ENCODE results near the gene EXTL2. TPM values are rescaled to one million over a fixed set of nuclear protein-coding genes. Genes with fewer than 3 reads are reported as not detected.
A peak's percentile ranks its signal among the peaks of the same experiment; 100 is the strongest.
"Not testable (repeated sequence)": the region's sequence is repeated elsewhere in the genome, so short reads cannot be mapped to it uniquely, and the experiment has no call there.

The EXTL2 gene
- polyA plus RNA-seq, 1 donor (not counting 4 experiments of a cell fraction or from before 2014, with no cell fraction given), result 20.2 TPM

GRCh38 chr1:100861379-100861778 is 33.3 kb downstream of the EXTL2 start:
- dilution Hi-C loops (cut with MboI; ENCODE audit: extremely low pct_ligation_motif_present, low sequenced_read_pairs), result loop anchor here (25.0 kb wide), 1 partner anchor 399 kb away; no protein-coding TSS in a partner anchor
- Histone ChIP-seq H3K4me2 (ENCODE audit: control insufficient read depth, extremely low read depth, insufficient read depth, low read depth, low read length) (no peak overlapping the region), H3K9me1 (ENCODE audit: control insufficient read depth, extremely low read depth, insufficient read depth, low read length) (no peaks in the 10 kb centered on the region), H3K9ac (ENCODE audit: control insufficient read depth, extremely low read depth, insufficient read depth, low read length) (no peak overlapping the region), H3K9me3 (ENCODE audit: control insufficient read depth, low read depth, low read length) (no peaks in the 10 kb centered on the region), H3K27ac (ENCODE audit: control insufficient read depth, insufficient read depth, low read length) (no peak overlapping the region), H3K36me3 (ENCODE audit: control insufficient read depth in 2 of 2, extremely low read depth in 1 of 2, insufficient read depth in 2 of 2, low read length in 2 of 2) (no peaks in the 10 kb centered on the region), H3K79me2 (ENCODE audit: control insufficient read depth, insufficient read depth, low read length) (no peaks in the 10 kb centered on the region), H3K4me1 (ENCODE audit: control insufficient read depth, extremely low read depth, insufficient read depth, low read length) (peaks cover 2% of the 10 kb centered on the region), H4K20me1 (ENCODE audit: control insufficient read depth, extremely low read depth, insufficient read depth, low read length) (no peaks in the 10 kb centered on the region), H3K27me3 (ENCODE audit: control insufficient read depth, extremely low read depth, insufficient read depth, low read length) (no peaks in the 10 kb centered on the region), H3K4me3 (ENCODE audit: control insufficient read depth in 2 of 3, extremely low read depth in 1 of 3, insufficient read depth in 2 of 3, low read depth in 1 of 3, low read length in 3 of 3) (no peak overlapping the region), H2AFZ (ENCODE audit: control insufficient read depth, low read length) (no peak overlapping the region)
- FAIRE-seq (no peak), DNase-seq (ENCODE audit: low read depth, low spot score) (no peak)
- TF ChIP-seq EZH2 (IDR thresholded peaks at IDR 0.05; ENCODE audit: low read length) (no peak), CTCF (optimal IDR thresholded peaks at IDR 0.05 in 1 of 3, IDR thresholded peaks at IDR 0.05 in 1 of 3, conservative IDR thresholded peaks at IDR 0.05 in 1 of 3; ENCODE audit: extremely low read depth in 1 of 3, insufficient read depth in 2 of 3, low read length in 3 of 3) (no peak)

DNA sequence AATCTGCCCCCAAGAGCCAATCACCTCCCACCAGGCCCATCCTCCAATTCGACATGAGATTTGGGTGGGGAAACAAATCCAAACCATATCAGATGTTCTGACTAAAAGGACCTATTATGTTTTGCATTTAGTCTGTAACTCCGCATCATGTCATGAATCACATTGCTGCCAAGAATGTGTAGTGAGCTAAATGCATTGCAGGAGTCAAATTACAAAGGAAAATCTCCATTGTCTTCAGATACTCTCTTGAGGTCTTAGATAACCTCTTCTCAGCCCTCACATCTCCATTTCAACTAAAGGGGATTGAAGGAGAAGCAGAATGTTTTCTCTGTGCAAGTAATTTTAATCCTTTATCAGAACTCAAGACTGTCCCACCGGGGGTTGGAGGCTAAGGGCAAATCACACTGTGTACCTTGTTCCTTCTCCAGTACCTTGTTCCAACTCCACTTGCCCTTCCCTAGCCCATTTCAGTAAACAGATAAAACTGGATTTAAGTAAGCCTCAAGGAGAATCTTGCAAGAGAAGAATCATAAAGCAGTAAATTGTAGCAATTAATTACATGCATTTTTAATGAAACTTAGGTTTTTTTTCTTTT is 34.1 kb downstream of the EXTL2 start:
- Histone ChIP-seq H3K4me3 (ENCODE audit: control insufficient read depth in 2 of 3, extremely low read depth in 1 of 3, insufficient read depth in 2 of 3, low read depth in 1 of 3, low read length in 3 of 3) (no peak overlapping the region), H2AFZ (ENCODE audit: control insufficient read depth, low read length) (no peak overlapping the region), H3K36me3 (ENCODE audit: control insufficient read depth in 2 of 2, extremely low read depth in 1 of 2, insufficient read depth in 2 of 2, low read length in 2 of 2) (no peaks in the 10 kb centered on the region), H3K9ac (ENCODE audit: control insufficient read depth, extremely low read depth, insufficient read depth, low read length) (no peak overlapping the region), H3K27ac (ENCODE audit: control insufficient read depth, insufficient read depth, low read length) (no peak overlapping the region), H3K79me2 (ENCODE audit: control insufficient read depth, insufficient read depth, low read length) (no peaks in the 10 kb centered on the region), H3K9me1 (ENCODE audit: control insufficient read depth, extremely low read depth, insufficient read depth, low read length) (no peaks in the 10 kb centered on the region), H3K4me1 (ENCODE audit: control insufficient read depth, extremely low read depth, insufficient read depth, low read length) (peaks cover 2% of the 10 kb centered on the region), H3K4me2 (ENCODE audit: control insufficient read depth, extremely low read depth, insufficient read depth, low read depth, low read length) (no peak overlapping the region), H3K27me3 (ENCODE audit: control insufficient read depth, extremely low read depth, insufficient read depth, low read length) (no peaks in the 10 kb centered on the region), H3K9me3 (ENCODE audit: control insufficient read depth, low read depth, low read length) (no peaks in the 10 kb centered on the region), H4K20me1 (ENCODE audit: control insufficient read depth, extremely low read depth, insufficient read depth, low read length) (no peaks in the 10 kb centered on the region)
- dilution Hi-C loops (cut with MboI; ENCODE audit: extremely low pct_ligation_motif_present, low sequenced_read_pairs), result loop anchor here (25.0 kb wide), 1 partner anchor 398 kb away; no protein-coding TSS in a partner anchor
- FAIRE-seq (peak; percentile 70), DNase-seq (ENCODE audit: low read depth, low spot score) (no peak)
- TF ChIP-seq EZH2 (IDR thresholded peaks at IDR 0.05; ENCODE audit: low read length) (no peak), CTCF (optimal IDR thresholded peaks at IDR 0.05 in 1 of 3, IDR thresholded peaks at IDR 0.05 in 1 of 3, conservative IDR thresholded peaks at IDR 0.05 in 1 of 3; ENCODE audit: extremely low read depth in 1 of 3, insufficient read depth in 2 of 3, low read length in 3 of 3) (no peak)

GRCh38 chr1:100855116-100855515 is 39.5 kb downstream of the EXTL2 start:
- FAIRE-seq; H3K4me3 ChIP-seq (ENCODE audit: control insufficient read depth in 2 of 3, extremely low read depth in 1 of 3, insufficient read depth in 2 of 3, low read depth in 1 of 3, low read length in 3 of 3); H3K27ac ChIP-seq (ENCODE audit: control insufficient read depth, insufficient read depth, low read length); DNase-seq (ENCODE audit: low read depth, low spot score); H3K79me2 ChIP-seq (ENCODE audit: control insufficient read depth, insufficient read depth, low read length); H3K36me3 ChIP-seq (ENCODE audit: control insufficient read depth in 2 of 2, extremely low read depth in 1 of 2, insufficient read depth in 2 of 2, low read length in 2 of 2); H3K4me2 ChIP-seq (ENCODE audit: control insufficient read depth, extremely low read depth, insufficient read depth, low read depth, low read length); H3K9me3 ChIP-seq (ENCODE audit: control insufficient read depth, low read depth, low read length); H4K20me1 ChIP-seq (ENCODE audit: control insufficient read depth, extremely low read depth, insufficient read depth, low read length); H2AFZ ChIP-seq (ENCODE audit: control insufficient read depth, low read length); H3K9ac ChIP-seq (ENCODE audit: control insufficient read depth, extremely low read depth, insufficient read depth, low read length); H3K9me1 ChIP-seq (ENCODE audit: control insufficient read depth, extremely low read depth, insufficient read depth, low read length); H3K4me1 ChIP-seq (ENCODE audit: control insufficient read depth, extremely low read depth, insufficient read depth, low read length); H3K27me3 ChIP-seq (ENCODE audit: control insufficient read depth, extremely low read depth, insufficient read depth, low read length): not testable (repeated sequence)
- dilution Hi-C loops (cut with MboI; ENCODE audit: extremely low pct_ligation_motif_present, low sequenced_read_pairs), result loop anchor here (25.0 kb wide), 1 partner anchor 393 kb away; no protein-coding TSS in a partner anchor
